GM23338 (cell line): ENCODE results near the gene MCM9. TPM values are rescaled to one million over a fixed set of nuclear protein-coding genes. Genes with fewer than 3 reads are reported as not detected.

Experiments used
- EZH2phosphoT487 ChIP-seq: fragments of 200-600 bp; sonication (generic); IDR thresholded peaks from one replicate; pipeline ENCODE4 v1.8.1; 2018; ENCODE audit warnings: antibody characterized with exemption; ENCODE audit not compliant: unreplicated experiment
- JUNB ChIP-seq: IDR thresholded peaks from one replicate; pipeline ENCODE4 v1.6.1; 2016; ENCODE audit warnings: antibody characterized with exemption; ENCODE audit not compliant: unreplicated experiment
- NANOG ChIP-seq: IDR thresholded peaks from 2 replicates; pipeline ENCODE4 v1.6.1; 2016; ENCODE audit warnings: antibody characterized with exemption, borderline replicate concordance
- POLR2AphosphoS5 ChIP-seq: IDR thresholded peaks from 2 replicates; pipeline ENCODE4 v1.6.1; 2016; ENCODE audit warnings: antibody characterized with exemption, low read depth
- REST ChIP-seq: IDR thresholded peaks from one replicate; pipeline ENCODE4 v1.6.1; 2018; ENCODE audit warnings: antibody characterized with exemption; ENCODE audit not compliant: unreplicated experiment
- ZNF114 ChIP-seq: fragments of 250-450 bp; sonication (Bioruptor Pico); IDR thresholded peaks from 2 replicates; pipeline ENCODE4 v1.5.0; 2020; ENCODE audit warnings: mild to moderate bottlenecking, moderate library complexity
- ZNF331 ChIP-seq: fragments of 250-450 bp; sonication (Bioruptor Pico); IDR thresholded peaks from 2 replicates; pipeline ENCODE4 v1.5.0; 2020; ENCODE audit warnings: low read depth, mild to moderate bottlenecking, moderate library complexity
- polyA plus RNA-seq: library from polyadenylated mRNA; unstranded; fragments of >200 nt; fragmentation: Nextera tagmentation; extraction: Ambion mirVana; gene quantifications from 2 replicates; pipeline ENCODE4 v1.2.1, GENCODE V29; 2016
- total RNA-seq: library from RNA; depleted of rRNA; stranded (reverse); fragments of >200 nt; shearing (Covaris generic); gene quantifications from 2 replicates; pipeline ENCODE4 v1.2.3, GENCODE V29; 2014
- TF ChIP-seq, protein P1 (sequence below): fragments of 250-450 bp; sonication (Bioruptor Pico); IDR thresholded peaks from 2 replicates; pipeline ENCODE4 v1.5.0; 2020; ENCODE audit warnings: mild to moderate bottlenecking, moderate library complexity

The MCM9 gene
- total and polyA plus RNA-seq, 2 experiments from 2014 or later: 14.9 to 16.6 TPM

DNA sequence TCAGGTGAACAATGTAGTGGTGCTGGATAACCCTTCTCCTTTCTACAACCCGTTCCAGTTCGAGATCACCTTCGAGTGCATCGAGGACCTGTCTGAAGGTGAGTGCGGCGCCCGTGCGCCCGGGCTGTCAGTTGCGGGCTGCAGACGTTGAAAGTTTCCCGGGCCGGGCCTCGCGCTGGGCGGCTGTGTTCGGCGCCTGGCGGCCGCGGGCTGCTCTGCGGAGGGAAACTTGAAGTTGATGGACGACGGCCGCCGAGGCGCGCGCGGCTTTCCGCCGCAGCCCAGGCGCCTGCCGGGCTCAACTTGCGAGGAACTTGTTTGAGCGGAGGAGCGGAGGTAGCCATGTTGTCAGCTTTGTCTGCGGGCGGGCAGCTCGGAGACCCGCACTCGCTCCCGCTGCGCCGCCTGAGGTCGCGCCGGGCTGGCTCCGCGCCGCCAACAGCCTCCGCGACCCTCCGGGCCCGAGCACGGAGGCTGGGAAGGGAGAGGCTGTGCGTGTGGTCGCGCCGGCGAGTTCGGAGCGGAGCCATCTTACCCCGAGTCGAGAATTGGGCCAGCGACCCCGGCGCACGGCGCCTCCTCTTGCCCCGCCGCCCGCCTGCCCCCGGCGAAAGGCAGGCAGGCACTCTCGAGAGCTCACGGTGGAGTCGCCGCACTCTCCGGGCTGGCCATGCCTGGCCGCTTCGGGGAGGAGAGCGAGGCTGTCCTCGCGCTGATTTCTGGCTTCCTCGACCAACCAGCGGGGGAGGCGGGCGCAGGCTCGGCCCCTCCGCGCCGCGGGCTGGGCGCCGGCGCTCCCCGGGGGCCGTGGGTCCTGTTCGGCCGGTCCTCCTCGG is 40.3 kb downstream of the MCM9 start (continued):
- TF ChIP-seq, protein P1, sequence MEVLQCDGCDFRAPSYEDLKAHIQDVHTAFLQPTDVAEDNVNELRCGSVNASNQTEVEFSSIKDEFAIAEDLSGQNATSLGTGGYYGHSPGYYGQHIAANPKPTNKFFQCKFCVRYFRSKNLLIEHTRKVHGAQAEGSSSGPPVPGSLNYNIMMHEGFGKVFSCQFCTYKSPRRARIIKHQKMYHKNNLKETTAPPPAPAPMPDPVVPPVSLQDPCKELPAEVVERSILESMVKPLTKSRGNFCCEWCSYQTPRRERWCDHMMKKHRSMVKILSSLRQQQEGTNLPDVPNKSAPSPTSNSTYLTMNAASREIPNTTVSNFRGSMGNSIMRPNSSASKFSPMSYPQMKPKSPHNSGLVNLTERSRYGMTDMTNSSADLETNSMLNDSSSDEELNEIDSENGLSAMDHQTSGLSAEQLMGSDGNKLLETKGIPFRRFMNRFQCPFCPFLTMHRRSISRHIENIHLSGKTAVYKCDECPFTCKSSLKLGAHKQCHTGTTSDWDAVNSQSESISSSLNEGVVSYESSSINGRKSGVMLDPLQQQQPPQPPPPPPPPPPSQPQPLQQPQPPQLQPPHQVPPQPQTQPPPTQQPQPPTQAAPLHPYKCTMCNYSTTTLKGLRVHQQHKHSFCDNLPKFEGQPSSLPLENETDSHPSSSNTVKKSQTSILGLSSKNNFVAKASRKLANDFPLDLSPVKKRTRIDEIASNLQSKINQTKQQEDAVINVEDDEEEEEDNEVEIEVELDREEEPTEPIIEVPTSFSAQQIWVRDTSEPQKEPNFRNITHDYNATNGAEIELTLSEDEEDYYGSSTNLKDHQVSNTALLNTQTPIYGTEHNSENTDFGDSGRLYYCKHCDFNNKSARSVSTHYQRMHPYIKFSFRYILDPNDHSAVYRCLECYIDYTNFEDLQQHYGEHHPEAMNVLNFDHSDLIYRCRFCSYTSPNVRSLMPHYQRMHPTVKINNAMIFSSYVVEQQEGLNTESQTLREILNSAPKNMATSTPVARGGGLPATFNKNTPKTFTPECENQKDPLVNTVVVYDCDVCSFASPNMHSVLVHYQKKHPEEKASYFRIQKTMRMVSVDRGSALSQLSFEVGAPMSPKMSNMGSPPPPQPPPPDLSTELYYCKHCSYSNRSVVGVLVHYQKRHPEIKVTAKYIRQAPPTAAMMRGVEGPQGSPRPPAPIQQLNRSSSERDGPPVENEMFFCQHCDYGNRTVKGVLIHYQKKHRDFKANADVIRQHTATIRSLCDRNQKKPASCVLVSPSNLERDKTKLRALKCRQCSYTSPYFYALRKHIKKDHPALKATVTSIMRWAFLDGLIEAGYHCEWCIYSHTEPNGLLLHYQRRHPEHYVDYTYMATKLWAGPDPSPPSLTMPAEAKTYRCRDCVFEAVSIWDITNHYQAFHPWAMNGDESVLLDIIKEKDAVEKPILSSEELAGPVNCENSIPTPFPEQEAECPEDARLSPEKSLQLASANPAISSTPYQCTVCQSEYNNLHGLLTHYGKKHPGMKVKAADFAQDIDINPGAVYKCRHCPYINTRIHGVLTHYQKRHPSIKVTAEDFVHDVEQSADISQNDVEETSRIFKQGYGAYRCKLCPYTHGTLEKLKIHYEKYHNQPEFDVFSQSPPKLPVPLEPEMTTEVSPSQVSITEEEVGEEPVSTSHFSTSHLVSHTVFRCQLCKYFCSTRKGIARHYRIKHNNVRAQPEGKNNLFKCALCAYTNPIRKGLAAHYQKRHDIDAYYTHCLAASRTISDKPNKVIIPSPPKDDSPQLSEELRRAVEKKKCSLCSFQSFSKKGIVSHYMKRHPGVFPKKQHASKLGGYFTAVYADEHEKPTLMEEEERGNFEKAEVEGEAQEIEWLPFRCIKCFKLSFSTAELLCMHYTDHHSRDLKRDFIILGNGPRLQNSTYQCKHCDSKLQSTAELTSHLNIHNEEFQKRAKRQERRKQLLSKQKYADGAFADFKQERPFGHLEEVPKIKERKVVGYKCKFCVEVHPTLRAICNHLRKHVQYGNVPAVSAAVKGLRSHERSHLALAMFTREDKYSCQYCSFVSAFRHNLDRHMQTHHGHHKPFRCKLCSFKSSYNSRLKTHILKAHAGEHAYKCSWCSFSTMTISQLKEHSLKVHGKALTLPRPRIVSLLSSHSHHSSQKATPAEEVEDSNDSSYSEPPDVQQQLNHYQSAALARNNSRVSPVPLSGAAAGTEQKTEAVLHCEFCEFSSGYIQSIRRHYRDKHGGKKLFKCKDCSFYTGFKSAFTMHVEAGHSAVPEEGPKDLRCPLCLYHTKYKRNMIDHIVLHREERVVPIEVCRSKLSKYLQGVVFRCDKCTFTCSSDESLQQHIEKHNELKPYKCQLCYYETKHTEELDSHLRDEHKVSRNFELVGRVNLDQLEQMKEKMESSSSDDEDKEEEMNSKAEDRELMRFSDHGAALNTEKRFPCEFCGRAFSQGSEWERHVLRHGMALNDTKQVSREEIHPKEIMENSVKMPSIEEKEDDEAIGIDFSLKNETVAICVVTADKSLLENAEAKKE: no peak
- TF ChIP-seq NANOG (no peak), EZH2phosphoT487 (no peak), ZNF114 (CRISPR knock-in tag) (no peak), REST (no peak), ZNF331 (no peak), POLR2AphosphoS5 (no peak; the same call in 1 of the 2 replicates), JUNB (no peak)
